ENCODE measurements around the gene FAM170B.

- no peak for TF ChIP-seq POLR2AphosphoS5 (IDR thresholded peaks at IDR 0.05; ENCODE audit: insufficient read depth, low read depth, low read length)
- TF ChIP-seq CTCF (IDR thresholded peaks at IDR 0.05; ENCODE audit: extremely low read depth in 1 of 2, insufficient read depth in 1 of 2, low read depth in 1 of 2, low read length in 2 of 2) = no peak
- TF ChIP-seq EZH2 (IDR thresholded peaks at IDR 0.05; ENCODE audit: borderline replicate concordance, low read depth, low read length, severe bottlenecking) = no peak
- no peak for TF ChIP-seq MYC (IDR thresholded peaks at IDR 0.05; ENCODE audit: low read depth, low read length)
- TF ChIP-seq POLR2A (IDR thresholded peaks at IDR 0.05; ENCODE audit: low read depth, low read length) = no peak
- TF ChIP-seq JUN (IDR thresholded peaks at IDR 0.05; ENCODE audit: borderline replicate concordance, insufficient read depth, insufficient read length, low read depth) = no peak
- TF ChIP-seq MAX (IDR thresholded peaks at IDR 0.05; ENCODE audit: insufficient read depth, insufficient read length) = no peak
- TF ChIP-seq FOS (IDR thresholded peaks at IDR 0.05; ENCODE audit: borderline replicate concordance, insufficient read depth, low read length) = no peak
Measured at GRCh38 chr10:49094646-49095045, 39.2 kb downstream of the FAM170B start.

All from endothelial cell of umbilical vein (primary cell).